ENCODE measurements around the gene NR2C2AP.

DNA sequence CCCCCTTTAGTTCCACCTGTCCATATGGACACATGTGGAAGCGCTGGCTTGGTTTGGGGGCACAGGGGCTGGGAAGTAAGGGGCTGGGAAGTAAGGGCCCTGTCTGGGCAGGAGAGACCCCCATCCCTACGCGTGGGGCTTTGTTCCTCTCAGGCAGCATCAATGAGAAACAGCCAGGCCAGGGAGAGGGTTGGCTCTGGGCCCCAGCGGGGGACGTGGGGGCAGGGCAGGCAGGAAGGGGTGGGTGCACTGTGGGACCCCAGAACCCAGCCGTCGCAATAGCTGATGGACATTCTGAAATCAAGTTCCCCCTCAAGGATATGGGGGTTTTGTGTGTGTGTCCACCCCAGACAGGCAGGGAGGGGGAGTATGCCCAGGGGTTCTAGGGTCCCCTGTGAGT lies 9.7 kb upstream of the NR2C2AP start:
- TF ChIP-seq POLR2A (IDR thresholded peaks at IDR 0.05; ENCODE audit: low read length): no peak
- no peak for TF ChIP-seq GATA1 (IDR thresholded peaks at IDR 0.05; ENCODE audit: low read depth, low read length)

Data from erythroblast (primary cell).